Subcutaneous adipose tissue (tissue), 4 donors: Measurements from ENCODE around the gene RMI1. TPM values are rescaled to one million over a fixed set of nuclear protein-coding genes. Genes with fewer than 3 reads are reported as not detected.

Experiments used
- CTCF ChIP-seq: fragments of 450-650 bp; IDR thresholded peaks from one replicate; pipeline ENCODE4 v1.5.1; 2016; ENCODE audit warnings: low read depth, mild to moderate bottlenecking, control low read depth, antibody characterized with exemption, moderate library complexity
- total RNA-seq, 4 donors: library from RNA; depleted of rRNA; stranded (reverse); fragments of >200 nt; gene quantifications; one replicate each; pipeline ENCODE4 v1.1.0, GENCODE V29; 2016

RMI1 gene
- total RNA-seq, 4 donors from 2014 or later = 1.8 to 5.6 (median 5.2) TPM

DNA sequence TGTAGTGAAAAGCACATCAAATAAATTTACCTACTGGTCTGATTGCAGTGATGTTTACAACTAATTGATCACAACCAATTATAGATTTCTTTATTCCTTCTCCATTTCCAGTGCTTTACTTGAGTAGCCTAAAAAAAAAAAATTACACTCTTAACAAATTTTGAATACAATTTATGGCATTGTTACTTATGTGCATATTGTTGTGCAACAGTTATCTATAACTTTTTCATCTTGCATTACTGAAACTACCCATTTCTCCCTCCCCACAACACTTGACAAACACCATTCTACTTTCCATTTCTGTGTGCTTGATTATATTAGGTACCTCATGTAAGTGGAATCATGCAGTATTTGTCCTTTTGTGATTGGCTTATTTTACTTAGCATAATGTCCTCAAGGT, 12.3 kb downstream of the RMI1 start:
- no peak for TF ChIP-seq CTCF

DNA sequence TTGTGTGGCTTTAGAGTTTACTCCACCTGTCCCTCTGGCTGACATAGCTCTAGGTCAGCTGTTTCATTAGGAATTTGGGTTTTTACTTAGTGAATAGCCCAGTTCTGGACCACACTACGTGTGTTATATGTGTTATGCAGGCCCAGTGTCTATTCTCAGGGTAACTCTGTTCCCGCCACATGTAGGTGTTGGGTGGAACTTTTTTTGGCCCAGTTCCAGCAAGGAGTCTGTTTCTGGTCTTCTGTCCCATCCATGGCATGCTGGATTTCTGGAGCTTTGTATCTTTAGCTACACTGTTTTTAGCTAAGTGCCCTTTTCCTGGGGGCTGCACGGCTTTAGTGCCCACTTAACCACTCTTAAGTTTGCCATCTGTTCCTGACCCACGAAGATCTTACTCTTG, 15.5 kb downstream of the RMI1 start:
- TF ChIP-seq CTCF = no peak

- no peak for TF ChIP-seq CTCF
These were observed 18.7 kb downstream of the RMI1 start for GRCh38 chr9:83999141-83999918.

DNA sequence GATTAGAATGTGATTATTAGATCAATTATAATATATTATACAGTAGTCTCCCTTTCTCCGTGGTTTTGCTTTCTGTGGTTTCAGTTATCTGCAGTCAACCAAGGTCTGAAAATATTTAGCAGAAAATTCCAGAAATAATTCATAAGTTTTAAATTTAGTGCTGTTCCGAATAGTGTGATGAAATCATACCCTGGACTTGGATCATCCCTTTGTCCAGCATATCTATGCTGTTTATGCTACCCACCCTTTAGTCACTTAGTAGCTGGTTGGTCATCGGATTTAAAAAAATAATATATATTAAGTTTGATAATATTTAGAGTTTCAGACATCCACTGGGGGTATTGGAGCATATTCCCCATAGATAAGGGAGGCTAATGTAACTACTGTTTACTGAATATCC, 19.6 kb downstream of the RMI1 start:
- TF ChIP-seq CTCF = no peak

DNA sequence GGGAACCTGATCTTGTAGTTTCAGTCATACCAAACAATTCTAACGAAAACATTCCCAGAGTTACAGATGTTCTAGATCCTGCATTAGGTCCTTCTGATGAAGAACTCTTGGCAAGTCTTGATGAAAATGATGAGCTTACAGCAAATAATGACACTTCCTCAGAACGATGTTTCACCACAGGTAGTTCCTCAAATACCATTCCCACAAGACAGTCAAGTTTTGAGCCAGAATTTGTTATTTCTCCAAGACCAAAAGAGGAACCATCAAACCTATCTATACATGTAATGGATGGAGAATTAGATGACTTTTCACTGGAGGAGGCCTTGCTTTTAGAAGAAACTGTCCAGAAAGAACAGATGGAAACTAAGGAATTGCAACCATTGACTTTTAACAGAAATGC, 21.0 kb downstream of the RMI1 start:
- TF ChIP-seq CTCF = no peak

- no peak for TF ChIP-seq CTCF
These were observed 21.7 kb downstream of the RMI1 start for GRCh38 chr9:84002344-84002743.

DNA sequence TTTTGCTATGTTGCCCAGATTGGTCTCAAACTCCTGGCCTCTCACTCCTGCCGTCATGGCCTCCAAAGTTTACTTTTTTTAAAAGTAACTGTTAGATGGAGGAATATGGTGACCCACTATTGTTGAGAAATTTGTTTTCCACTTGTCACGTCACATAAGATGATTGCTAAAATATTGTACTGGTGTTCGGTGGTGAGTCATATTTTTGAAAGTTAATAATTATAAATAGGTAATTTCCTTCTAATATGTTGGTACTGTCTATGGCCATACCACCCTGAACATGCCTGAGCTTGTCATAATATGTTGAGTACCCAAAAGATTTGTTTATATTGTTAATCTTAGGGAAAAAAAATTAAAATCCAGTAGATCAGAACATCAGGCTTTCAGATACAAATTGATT, 22.6 kb downstream of the RMI1 start:
- no peak for TF ChIP-seq CTCF
